GM21723 (cell line): ENCODE results near the gene CNNM1.

Experiments used
- ATAC-seq: cut with Tn5 transposase; IDR thresholded peaks from one replicate; pipeline ENCODE4 v1.9.1; 2021; ENCODE audit warnings: mild to moderate bottlenecking, moderate library complexity; ENCODE audit not compliant: unreplicated experiment

The CNNM1 gene

GRCh38 chr10:99337311-99337811 lies 8.2 kb downstream of the CNNM1 start:
- no peak for ATAC-seq

GRCh38 chr10:99337901-99338300 lies 8.7 kb downstream of the CNNM1 start:
- ATAC-seq: no peak

GRCh38 chr10:99339077-99339476 lies 9.9 kb downstream of the CNNM1 start:
- no peak for ATAC-seq

GRCh38 chr10:99339563-99340047 lies 10.4 kb downstream of the CNNM1 start:
- ATAC-seq: no peak

GRCh38 chr10:99340650-99341049 lies 11.5 kb downstream of the CNNM1 start:
- ATAC-seq: no peak

GRCh38 chr10:99341248-99341647 lies 12.1 kb downstream of the CNNM1 start:
- ATAC-seq: no peak

- no peak for ATAC-seq
These were observed 12.8 kb downstream of the CNNM1 start for GRCh38 chr10:99341860-99342490.

- no peak for ATAC-seq
These were observed 14.1 kb downstream of the CNNM1 start for GRCh38 chr10:99343262-99343661.

GRCh38 chr10:99344715-99345114 lies 15.6 kb downstream of the CNNM1 start:
- ATAC-seq: no peak

GRCh38 chr10:99345350-99345749 lies 16.2 kb downstream of the CNNM1 start:
- ATAC-seq: no peak

GRCh38 chr10:99346247-99346646 lies 17.1 kb downstream of the CNNM1 start:
- no peak for ATAC-seq

- ATAC-seq: no peak
These were observed 18.5 kb downstream of the CNNM1 start for GRCh38 chr10:99347672-99348071.

GRCh38 chr10:99353182-99353581 lies 24.0 kb downstream of the CNNM1 start:
- no peak for ATAC-seq

- ATAC-seq: no peak
These were observed 28.5 kb downstream of the CNNM1 start for GRCh38 chr10:99357691-99358090.

- ATAC-seq: no peak
These were observed 28.9 kb downstream of the CNNM1 start for GRCh38 chr10:99358101-99358500.

GRCh38 chr10:99360934-99361333 lies 31.8 kb downstream of the CNNM1 start:
- no peak for ATAC-seq

- no peak for ATAC-seq
These were observed 35.0 kb downstream of the CNNM1 start for GRCh38 chr10:99364125-99364524.

GRCh38 chr10:99365311-99365710 lies 36.2 kb downstream of the CNNM1 start:
- ATAC-seq: no peak

- ATAC-seq: no peak
These were observed 36.6 kb downstream of the CNNM1 start for GRCh38 chr10:99365736-99366135.

- no peak for ATAC-seq
These were observed 37.5 kb downstream of the CNNM1 start for GRCh38 chr10:99366666-99367065.

GRCh38 chr10:99368646-99369045 lies 39.5 kb downstream of the CNNM1 start:
- no peak for ATAC-seq

- no peak for ATAC-seq
These were observed 40.0 kb downstream of the CNNM1 start for GRCh38 chr10:99369126-99369525.

GRCh38 chr10:99369551-99369950 lies 40.4 kb downstream of the CNNM1 start:
- ATAC-seq: no peak
